Measurements from ENCODE around the gene CRYGS.
A peak's percentile ranks its signal among the peaks of the same experiment; 100 is the strongest.
"Not testable (repeated sequence)": the region's sequence is repeated elsewhere in the genome, so short reads cannot be mapped to it uniquely, and the experiment has no call there.

Gene CRYGS

DNA sequence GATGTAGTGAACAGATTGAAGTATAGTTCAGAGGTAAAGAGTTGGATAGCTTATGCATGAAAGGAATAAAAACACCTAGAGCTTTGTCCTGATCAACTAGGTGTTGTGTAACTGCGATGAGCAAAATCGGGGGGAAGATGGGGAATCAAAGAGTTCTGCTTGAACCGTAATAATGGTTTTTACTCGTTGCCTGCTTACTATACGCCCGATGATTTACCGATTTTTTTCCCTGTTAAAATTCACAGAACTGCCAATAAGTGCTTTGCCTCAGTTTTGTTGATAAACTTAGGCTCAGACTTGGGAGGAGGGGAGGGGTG, 25.6 kb upstream of the CRYGS start:
- no peaks in the 10 kb centered on the region for H3K27me3 ChIP-seq (replicated peaks; ENCODE audit: insufficient read depth, low read length)
- H3K79me2 ChIP-seq (ENCODE audit: low read length): peaks cover 69% of the 10 kb centered on the region
- no peaks in the 10 kb centered on the region for H4K20me1 ChIP-seq (ENCODE audit: insufficient read depth, low read length)
- peak overlapping the region; percentile 67 for H3K9ac ChIP-seq (ENCODE audit: low read length)
- TF ChIP-seq EZH2 (optimal IDR thresholded peaks at IDR 0.05; ENCODE audit: low read depth, low read length): no peak
- TF ChIP-seq, protein P1, sequence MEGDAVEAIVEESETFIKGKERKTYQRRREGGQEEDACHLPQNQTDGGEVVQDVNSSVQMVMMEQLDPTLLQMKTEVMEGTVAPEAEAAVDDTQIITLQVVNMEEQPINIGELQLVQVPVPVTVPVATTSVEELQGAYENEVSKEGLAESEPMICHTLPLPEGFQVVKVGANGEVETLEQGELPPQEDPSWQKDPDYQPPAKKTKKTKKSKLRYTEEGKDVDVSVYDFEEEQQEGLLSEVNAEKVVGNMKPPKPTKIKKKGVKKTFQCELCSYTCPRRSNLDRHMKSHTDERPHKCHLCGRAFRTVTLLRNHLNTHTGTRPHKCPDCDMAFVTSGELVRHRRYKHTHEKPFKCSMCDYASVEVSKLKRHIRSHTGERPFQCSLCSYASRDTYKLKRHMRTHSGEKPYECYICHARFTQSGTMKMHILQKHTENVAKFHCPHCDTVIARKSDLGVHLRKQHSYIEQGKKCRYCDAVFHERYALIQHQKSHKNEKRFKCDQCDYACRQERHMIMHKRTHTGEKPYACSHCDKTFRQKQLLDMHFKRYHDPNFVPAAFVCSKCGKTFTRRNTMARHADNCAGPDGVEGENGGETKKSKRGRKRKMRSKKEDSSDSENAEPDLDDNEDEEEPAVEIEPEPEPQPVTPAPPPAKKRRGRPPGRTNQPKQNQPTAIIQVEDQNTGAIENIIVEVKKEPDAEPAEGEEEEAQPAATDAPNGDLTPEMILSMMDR (IDR thresholded peaks at IDR 0.05; ENCODE audit: low read length): no peak
- TF ChIP-seq EZH2phosphoT487 (IDR thresholded peaks at IDR 0.05; ENCODE audit: low read length): no peak
- peaks cover 7% of the 10 kb centered on the region; the same call in 1 of the 2 replicates for H3K36me3 ChIP-seq (replicated peaks; ENCODE audit: insufficient read depth, low read length)
- H3K27ac ChIP-seq (ENCODE audit: low read length): peak overlapping the region; percentile 58
- peak overlapping the region; percentile 59 for H3K4me2 ChIP-seq (ENCODE audit: low read depth, low read length)
- H3K4me3 ChIP-seq (ENCODE audit: low read length): peak overlapping the region; percentile 67
- no peaks in the 10 kb centered on the region for H3K9me3 ChIP-seq (replicated peaks; ENCODE audit: insufficient read depth, low read length)
- H3F3A ChIP-seq (ENCODE audit: insufficient read depth, low read length): peaks cover 28% of the 10 kb centered on the region
- no peaks in the 10 kb centered on the region for H3K9me2 ChIP-seq (replicated peaks; ENCODE audit: insufficient read depth, low read length)
- no peak for DNase-seq
- H3K4me1 ChIP-seq (ENCODE audit: low read length): peaks cover 13% of the 10 kb centered on the region
- H2AFZ ChIP-seq (ENCODE audit: low read length): peak overlapping the region; percentile 29

DNA sequence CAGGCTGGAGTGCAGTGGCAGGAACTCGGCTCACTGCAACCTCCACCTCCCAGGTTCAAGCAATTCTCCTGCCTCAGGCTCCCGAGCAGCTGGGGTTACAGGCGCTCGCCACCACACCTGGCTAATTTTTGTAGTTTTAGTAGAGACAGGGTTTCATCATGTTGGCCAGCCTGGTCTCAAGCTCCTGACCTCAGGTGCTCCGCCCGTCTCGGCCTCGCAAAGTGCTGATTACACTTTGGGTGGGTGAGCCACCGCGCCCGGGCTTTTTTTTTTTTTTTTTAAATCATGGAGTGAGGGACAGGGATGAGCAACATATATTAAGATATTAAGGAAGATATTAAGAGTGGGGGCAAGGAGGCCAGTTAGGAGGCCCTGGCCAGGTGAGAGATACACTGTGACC, 25.2 kb upstream of the CRYGS start:
- Histone ChIP-seq H3K4me1 (ENCODE audit: low read length) (peaks cover 13% of the 10 kb centered on the region), H3K4me3 (ENCODE audit: low read length) (peak overlapping the region; percentile 67)
- not testable (repeated sequence) for H3K9me2 ChIP-seq (replicated peaks; ENCODE audit: insufficient read depth, low read length)

DNA sequence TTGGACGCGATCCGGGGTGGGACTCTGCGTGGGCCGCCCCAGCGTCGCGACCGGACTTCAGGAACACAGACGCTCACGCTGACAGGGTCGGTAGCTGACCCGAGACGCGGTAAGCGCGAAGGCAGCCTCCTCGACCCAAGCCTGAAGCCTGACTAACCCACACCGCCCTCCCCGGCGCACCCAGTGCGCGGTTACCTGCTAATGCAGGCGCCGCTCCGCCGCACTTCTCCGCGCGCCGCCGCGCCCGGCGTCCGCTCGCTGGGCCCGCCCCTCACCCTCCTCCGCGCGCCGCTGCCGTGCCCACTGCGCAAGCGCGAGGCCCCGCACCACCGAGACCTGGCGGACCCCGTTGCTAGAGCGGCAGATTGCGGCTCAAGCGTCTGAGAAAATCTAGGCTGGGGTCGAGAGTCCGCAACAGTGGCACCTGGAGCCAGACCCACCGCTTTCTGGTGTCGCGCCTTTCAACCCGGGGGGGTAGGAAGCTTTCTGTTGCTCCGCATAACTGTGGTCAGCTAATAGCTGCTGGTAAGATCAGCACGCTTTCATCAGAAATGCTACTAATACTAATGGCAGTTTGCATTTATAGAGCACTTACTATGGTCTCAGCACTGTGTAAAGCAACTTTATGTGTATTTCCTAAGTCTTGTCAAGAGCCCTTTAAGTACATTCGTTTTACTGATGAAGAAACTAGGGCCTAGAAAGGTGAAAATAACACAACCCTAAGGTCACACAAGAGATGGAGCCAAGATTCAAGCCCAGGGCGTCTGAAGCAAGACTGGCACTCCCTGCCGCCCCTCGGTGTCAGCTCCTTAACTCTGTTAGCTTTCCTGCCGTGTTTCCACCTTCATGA, 23.1 kb upstream of the CRYGS start, which contains the start of gene TBCCD1:
Gene TBCCD1, minus strand, starts transcription at position 268 of the 850 bp plus-strand sequence. CDS start 3,010 bp downstream, outside the sequence.
- Histone ChIP-seq H3K36me3 (replicated peaks; ENCODE audit: insufficient read depth, low read length) (no peaks in the 10 kb centered on the region), H3K4me1 (ENCODE audit: low read length) (peaks cover 13% of the 10 kb centered on the region), H3K27me3 (replicated peaks; ENCODE audit: insufficient read depth, low read length) (no peaks in the 10 kb centered on the region), H3K4me2 (ENCODE audit: low read depth, low read length) (peak within 1 kb of the TSS; percentile 83), H3K9ac (ENCODE audit: low read length) (peak within 1 kb of the TSS; percentile 87), H3F3A (ENCODE audit: insufficient read depth, low read length) (peaks cover 28% of the 10 kb centered on the region), H3K27ac (ENCODE audit: low read length) (peak within 1 kb of the TSS; percentile 81), H3K4me3 (ENCODE audit: low read length) (peak within 1 kb of the TSS; percentile 84), H3K9me2 (replicated peaks; ENCODE audit: insufficient read depth, low read length) (no peaks in the 10 kb centered on the region), H2AFZ (ENCODE audit: low read length) (peak within 1 kb of the TSS; percentile 88), H3K9me3 (replicated peaks; ENCODE audit: insufficient read depth, low read length) (no peaks in the 10 kb centered on the region), H3K79me2 (ENCODE audit: low read length) (peaks cover 48% of the 10 kb centered on the region), H4K20me1 (ENCODE audit: insufficient read depth, low read length) (no peaks in the 10 kb centered on the region)
- TF ChIP-seq EZH2phosphoT487 (IDR thresholded peaks at IDR 0.05; ENCODE audit: low read length) (no peak), EZH2 (optimal IDR thresholded peaks at IDR 0.05; ENCODE audit: low read depth, low read length) (no peak)
- TF ChIP-seq, protein P1 (IDR thresholded peaks at IDR 0.05; ENCODE audit: low read length): no peak
- DNase-seq: peak; percentile 96

More for the DNA sequence above, 25.2 kb upstream of the CRYGS start:
- H4K20me1 ChIP-seq (ENCODE audit: insufficient read depth, low read length); H3K27me3 ChIP-seq (replicated peaks; ENCODE audit: insufficient read depth, low read length); DNase-seq; H3K36me3 ChIP-seq (replicated peaks; ENCODE audit: insufficient read depth, low read length); H3K9me3 ChIP-seq (replicated peaks; ENCODE audit: insufficient read depth, low read length): not testable (repeated sequence)
- H3F3A ChIP-seq (ENCODE audit: insufficient read depth, low read length): peaks cover 28% of the 10 kb centered on the region
- peak overlapping the region; percentile 29; the same call in 1 of the 2 replicates for H2AFZ ChIP-seq (ENCODE audit: low read length)
- peak overlapping the region; percentile 58; the same call in 1 of the 2 replicates for H3K27ac ChIP-seq (ENCODE audit: low read length)
- H3K79me2 ChIP-seq (ENCODE audit: low read length): peaks cover 65% of the 10 kb centered on the region
- H3K9ac ChIP-seq (ENCODE audit: low read length): peak overlapping the region; percentile 67; the same call in 1 of the 2 replicates
- peak overlapping the region; percentile 59 for H3K4me2 ChIP-seq (ENCODE audit: low read depth, low read length)

DNA sequence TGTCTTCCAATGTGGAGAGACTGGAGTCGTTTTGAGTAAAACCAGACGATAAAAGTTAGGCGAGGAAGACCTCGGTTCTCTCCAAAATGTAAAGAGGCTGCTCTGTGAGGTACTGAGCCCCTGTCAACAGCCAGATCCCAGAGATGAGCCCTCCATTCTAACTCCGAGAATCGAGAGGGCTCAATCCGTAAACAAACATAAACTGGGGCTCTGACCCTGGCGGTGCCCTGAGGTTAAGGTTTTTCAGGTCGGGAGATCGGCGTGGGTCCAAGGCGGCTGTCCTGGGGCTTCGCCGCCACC, 22.5 kb upstream of the CRYGS start:
- peak overlapping the region; percentile 81 for H3K27ac ChIP-seq (ENCODE audit: low read length)
- TF ChIP-seq EZH2 (optimal IDR thresholded peaks at IDR 0.05; ENCODE audit: low read depth, low read length): no peak
- TF ChIP-seq EZH2phosphoT487 (IDR thresholded peaks at IDR 0.05; ENCODE audit: low read length): no peak
- TF ChIP-seq, protein P1 (IDR thresholded peaks at IDR 0.05; ENCODE audit: low read length): no peak
- peaks cover 42% of the 10 kb centered on the region for H3K79me2 ChIP-seq (ENCODE audit: low read length)

More for the DNA sequence above, 22.5 kb upstream of the CRYGS start:
- DNase-seq: no peak
- Histone ChIP-seq H4K20me1 (ENCODE audit: insufficient read depth, low read length) (no peaks in the 10 kb centered on the region), H3F3A (ENCODE audit: insufficient read depth, low read length) (peaks cover 28% of the 10 kb centered on the region), H3K9me3 (replicated peaks; ENCODE audit: insufficient read depth, low read length) (no peaks in the 10 kb centered on the region), H3K4me1 (ENCODE audit: low read length) (peaks cover 9% of the 10 kb centered on the region), H3K9ac (ENCODE audit: low read length) (peak overlapping the region; percentile 87), H2AFZ (ENCODE audit: low read length) (peak overlapping the region; percentile 87), H3K4me3 (ENCODE audit: low read length) (peak overlapping the region; percentile 84), H3K27me3 (replicated peaks; ENCODE audit: insufficient read depth, low read length) (no peaks in the 10 kb centered on the region), H3K4me2 (ENCODE audit: low read depth, low read length) (peak overlapping the region; percentile 65), H3K9me2 (replicated peaks; ENCODE audit: insufficient read depth, low read length) (no peaks in the 10 kb centered on the region), H3K36me3 (replicated peaks; ENCODE audit: insufficient read depth, low read length) (no peaks in the 10 kb centered on the region)

Measured in MM.1S (cell line).